GM19467 (cell line): ENCODE measurements around the gene RGS13.

Source experiments
- ATAC-seq: cut with Tn5 transposase; IDR thresholded peaks from one replicate; pipeline ENCODE4 v1.9.1; 2021; ENCODE audit warnings: mild to moderate bottlenecking, moderate library complexity; ENCODE audit not compliant: unreplicated experiment

The RGS13 gene

GRCh38 chr1:192626366-192627179, 9.4 kb upstream of the RGS13 start:
- peak; percentile 91 for ATAC-seq

- no peak for ATAC-seq
These were observed 8.0 kb upstream of the RGS13 start for GRCh38 chr1:192627901-192628300.

GRCh38 chr1:192628396-192629057, 7.4 kb upstream of the RGS13 start:
- no peak for ATAC-seq

- ATAC-seq, result no peak
These were observed 6.3 kb upstream of the RGS13 start for GRCh38 chr1:192629612-192630011.

- no peak for ATAC-seq
These were observed 5.2 kb upstream of the RGS13 start for GRCh38 chr1:192630521-192631287.

GRCh38 chr1:192631749-192632148, 4.2 kb upstream of the RGS13 start:
- ATAC-seq, result no peak

GRCh38 chr1:192632188-192632587, 3.8 kb upstream of the RGS13 start:
- no peak for ATAC-seq

- no peak for ATAC-seq
These were observed 3.1 kb upstream of the RGS13 start for GRCh38 chr1:192632641-192633532.

GRCh38 chr1:192633533-192634253, 2.3 kb upstream of the RGS13 start:
- ATAC-seq, result no peak

- no peak for ATAC-seq
These were observed 906 bp upstream of the RGS13 start for GRCh38 chr1:192635041-192635440.

GRCh38 chr1:192639607-192640368, 3.8 kb downstream of the RGS13 start:
- ATAC-seq, result peak; percentile 87

GRCh38 chr1:192652159-192652558, 16.2 kb downstream of the RGS13 start:
- no peak for ATAC-seq

- no peak for ATAC-seq
These were observed 18.2 kb downstream of the RGS13 start for GRCh38 chr1:192654120-192654519.

- ATAC-seq, result no peak
These were observed 18.8 kb downstream of the RGS13 start for GRCh38 chr1:192654591-192655251.

GRCh38 chr1:192657760-192658159, 21.8 kb downstream of the RGS13 start:
- no peak for ATAC-seq

GRCh38 chr1:192658255-192658654, 22.3 kb downstream of the RGS13 start:
- ATAC-seq, result no peak

- no peak for ATAC-seq
These were observed 24.7 kb downstream of the RGS13 start for GRCh38 chr1:192660613-192661012.

GRCh38 chr1:192668409-192668983, 32.5 kb downstream of the RGS13 start:
- ATAC-seq, result no peak
